ENCODE results near the gene UBALD1.

- TF ChIP-seq CTCF (IDR thresholded peaks at IDR 0.05; ENCODE audit: insufficient read depth, low read length, poor library complexity, severe bottlenecking) (no peak), EZH2phosphoT487 (conservative IDR thresholded peaks at IDR 0.05; ENCODE audit: low read length) (no peak)
These were observed 35.2 kb upstream of the UBALD1 start for GRCh38 chr16:4649744-4650442.

Data from SU-DHL-6 (cell line).